ENCODE data around the gene ABCA12.

- TF ChIP-seq, protein P1, sequence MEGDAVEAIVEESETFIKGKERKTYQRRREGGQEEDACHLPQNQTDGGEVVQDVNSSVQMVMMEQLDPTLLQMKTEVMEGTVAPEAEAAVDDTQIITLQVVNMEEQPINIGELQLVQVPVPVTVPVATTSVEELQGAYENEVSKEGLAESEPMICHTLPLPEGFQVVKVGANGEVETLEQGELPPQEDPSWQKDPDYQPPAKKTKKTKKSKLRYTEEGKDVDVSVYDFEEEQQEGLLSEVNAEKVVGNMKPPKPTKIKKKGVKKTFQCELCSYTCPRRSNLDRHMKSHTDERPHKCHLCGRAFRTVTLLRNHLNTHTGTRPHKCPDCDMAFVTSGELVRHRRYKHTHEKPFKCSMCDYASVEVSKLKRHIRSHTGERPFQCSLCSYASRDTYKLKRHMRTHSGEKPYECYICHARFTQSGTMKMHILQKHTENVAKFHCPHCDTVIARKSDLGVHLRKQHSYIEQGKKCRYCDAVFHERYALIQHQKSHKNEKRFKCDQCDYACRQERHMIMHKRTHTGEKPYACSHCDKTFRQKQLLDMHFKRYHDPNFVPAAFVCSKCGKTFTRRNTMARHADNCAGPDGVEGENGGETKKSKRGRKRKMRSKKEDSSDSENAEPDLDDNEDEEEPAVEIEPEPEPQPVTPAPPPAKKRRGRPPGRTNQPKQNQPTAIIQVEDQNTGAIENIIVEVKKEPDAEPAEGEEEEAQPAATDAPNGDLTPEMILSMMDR (IDR thresholded peaks at IDR 0.05) = no peak
- TF ChIP-seq POLR2A (IDR thresholded peaks at IDR 0.05) = no peak
Measured at GRCh38 chr2:215036314-215036713, 102.1 kb downstream of the ABCA12 start.

All from lower leg skin (tissue), 3 donors.